Dendritic cell treated with granulocyte-macrophage colony-stimulating factor and Interleukin-4, amounts not matched to agents 40 ng/mL and 50 ng/mL, for 4 days (primary cell): ENCODE data around the gene MACROD1.
"Not testable (repeated sequence)": the region's sequence is repeated elsewhere in the genome, so short reads cannot be mapped to it uniquely, and the experiment has no call there.

ENCODE experiments used
- H3K27ac Mint-ChIP-seq: one replicate; pipeline ENCODE4 v1.8.0; 2022; ENCODE audit warnings: mild to moderate bottlenecking, mixed read lengths
- H3K27me3 Mint-ChIP-seq: one replicate; pipeline ENCODE4 v1.8.0; 2022; ENCODE audit warnings: mild to moderate bottlenecking, mixed read lengths
- H3K36me3 Mint-ChIP-seq: one replicate; pipeline ENCODE4 v1.8.0; 2022; ENCODE audit warnings: low read depth, mixed read lengths
- H3K4me1 Mint-ChIP-seq: one replicate; pipeline ENCODE4 v1.8.0; 2022; ENCODE audit warnings: low read depth, mixed read lengths
- H3K4me3 Mint-ChIP-seq: one replicate; pipeline ENCODE4 v1.8.0; 2022; ENCODE audit warnings: mild to moderate bottlenecking, moderate library complexity, mixed read lengths
- H3K9me3 Mint-ChIP-seq: one replicate; pipeline ENCODE4 v1.8.0; 2022; ENCODE audit warnings: mixed read lengths
- intact Hi-C: fragments of 100-400 bp; cut with micrococcal nuclease; formaldehyde crosslinking; loops from one replicate; pipeline ENCODE4 v1.15.0; 2022

MACROD1 gene

GRCh38 chr11:63973912-63974258, 192.0 kb downstream of the MACROD1 start:
- Mint-ChIP-seq H3K36me3 (peaks cover 39% of the 10 kb centered on the region), H3K27ac (peak overlapping the region; percentile 99), H3K4me1 (peaks cover 47% of the 10 kb centered on the region), H3K4me3 (peak overlapping the region; percentile 34)
- H3K27me3 Mint-ChIP-seq, H3K9me3 Mint-ChIP-seq: not testable (repeated sequence)
- intact Hi-C loops, result loop anchor here (1.0 kb wide), 1 partner anchor 12 kb away; the partner anchor contains the start of gene OTUB1

- intact Hi-C loops, result no loop called here
- Mint-ChIP-seq H3K36me3 (peaks cover 12% of the 10 kb centered on the region), H3K4me1 (peaks cover 26% of the 10 kb centered on the region), H3K27me3 (peaks cover 3% of the 10 kb centered on the region), H3K27ac (peak overlapping the region; percentile 34), H3K9me3 (no peaks in the 10 kb centered on the region), H3K4me3 (no peak overlapping the region)
These were observed 195.0 kb downstream of the MACROD1 start for GRCh38 chr11:63970902-63971301.

- Mint-ChIP-seq H3K4me1 (peaks cover 18% of the 10 kb centered on the region), H3K36me3 (peaks cover 3% of the 10 kb centered on the region), H3K4me3 (no peak overlapping the region), H3K27me3 (peaks cover 3% of the 10 kb centered on the region), H3K27ac (no peak overlapping the region), H3K9me3 (no peaks in the 10 kb centered on the region)
- intact Hi-C loops, result no loop called here
These were observed 196.5 kb downstream of the MACROD1 start for GRCh38 chr11:63969461-63969860.

- Mint-ChIP-seq H3K4me1 (peaks cover 8% of the 10 kb centered on the region), H3K4me3 (no peak overlapping the region), H3K27me3 (peaks cover 7% of the 10 kb centered on the region), H3K36me3 (no peaks in the 10 kb centered on the region), H3K9me3 (no peaks in the 10 kb centered on the region), H3K27ac (no peak overlapping the region)
- intact Hi-C loops, result no loop called here
These were observed 199.5 kb downstream of the MACROD1 start for GRCh38 chr11:63966444-63966843.

GRCh38 chr11:63963895-63964294, 202.0 kb downstream of the MACROD1 start:
- H3K27me3 Mint-ChIP-seq, H3K4me3 Mint-ChIP-seq, H3K27ac Mint-ChIP-seq, intact Hi-C loops, H3K36me3 Mint-ChIP-seq, H3K9me3 Mint-ChIP-seq, H3K4me1 Mint-ChIP-seq: not testable (repeated sequence)

GRCh38 chr11:63961608-63962412, 204.1 kb downstream of the MACROD1 start:
- intact Hi-C loops, result no loop called here
- H3K27me3 Mint-ChIP-seq, result peaks cover 6% of the 10 kb centered on the region
- H3K9me3 Mint-ChIP-seq, result no peaks in the 10 kb centered on the region
- H3K27ac Mint-ChIP-seq, result no peak overlapping the region
- H3K4me1 Mint-ChIP-seq, result no peaks in the 10 kb centered on the region
- no peak overlapping the region for H3K4me3 Mint-ChIP-seq
- peaks cover 6% of the 10 kb centered on the region for H3K36me3 Mint-ChIP-seq

GRCh38 chr11:63958008-63958407, 207.9 kb downstream of the MACROD1 start:
- intact Hi-C loops, result no loop called here
- Mint-ChIP-seq H3K27ac (no peak overlapping the region), H3K36me3 (peaks cover 44% of the 10 kb centered on the region), H3K27me3 (peaks cover 6% of the 10 kb centered on the region), H3K4me1 (no peaks in the 10 kb centered on the region), H3K9me3 (no peaks in the 10 kb centered on the region), H3K4me3 (no peak overlapping the region)

- H3K9me3 Mint-ChIP-seq, result no peaks in the 10 kb centered on the region
These were observed 213.3 kb downstream of the MACROD1 start for GRCh38 chr11:63952570-63952969.

GRCh38 chr11:63951779-63952536, 214.0 kb downstream of the MACROD1 start:
- intact Hi-C loops, result no loop called here
- no peaks in the 10 kb centered on the region for H3K9me3 Mint-ChIP-seq
- no peaks in the 10 kb centered on the region for H3K4me1 Mint-ChIP-seq
- no peak overlapping the region for H3K27ac Mint-ChIP-seq
- no peaks in the 10 kb centered on the region for H3K27me3 Mint-ChIP-seq
- H3K36me3 Mint-ChIP-seq, result peaks cover 80% of the 10 kb centered on the region
- no peak overlapping the region for H3K4me3 Mint-ChIP-seq

More at GRCh38 chr11:63952570-63952969, 213.3 kb downstream of the MACROD1 start:
- Mint-ChIP-seq H3K36me3 (peaks cover 74% of the 10 kb centered on the region), H3K4me1 (no peaks in the 10 kb centered on the region), H3K27ac (no peak overlapping the region), H3K4me3 (no peak overlapping the region), H3K27me3 (no peaks in the 10 kb centered on the region)
- intact Hi-C loops, result no loop called here
